SK-N-MC (cell line): ENCODE data around the gene TSPAN15.

Experiments
- EZH2 ChIP-seq: fragments of 200-600 bp; sonication (generic); IDR thresholded peaks from one replicate; pipeline ENCODE4 v1.6.1; 2017; ENCODE audit warnings: antibody characterized with exemption
- POLR2AphosphoS5 ChIP-seq: IDR thresholded peaks from 2 replicates; pipeline ENCODE4 v1.6.1; 2012; ENCODE audit warnings: mild to moderate bottlenecking, low read depth, low read length, borderline replicate concordance

- no peak for TF ChIP-seq EZH2
- TF ChIP-seq POLR2AphosphoS5, result no peak
These were observed 51.3 kb downstream of the TSPAN15 start for GRCh38 chr10:69502589-69502988.
